HG02840 (cell line): ENCODE data around the gene LCTL.
"Not testable (repeated sequence)": the region's sequence is repeated elsewhere in the genome, so short reads cannot be mapped to it uniquely, and the experiment has no call there.

Source experiments
- ATAC-seq: cut with Tn5 transposase; IDR thresholded peaks from one replicate; pipeline ENCODE4 v1.9.1; 2021; ENCODE audit warnings: mild to moderate bottlenecking, moderate library complexity, moderate number of reproducible peaks; ENCODE audit not compliant: unreplicated experiment, low FRiP score

LCTL gene

DNA sequence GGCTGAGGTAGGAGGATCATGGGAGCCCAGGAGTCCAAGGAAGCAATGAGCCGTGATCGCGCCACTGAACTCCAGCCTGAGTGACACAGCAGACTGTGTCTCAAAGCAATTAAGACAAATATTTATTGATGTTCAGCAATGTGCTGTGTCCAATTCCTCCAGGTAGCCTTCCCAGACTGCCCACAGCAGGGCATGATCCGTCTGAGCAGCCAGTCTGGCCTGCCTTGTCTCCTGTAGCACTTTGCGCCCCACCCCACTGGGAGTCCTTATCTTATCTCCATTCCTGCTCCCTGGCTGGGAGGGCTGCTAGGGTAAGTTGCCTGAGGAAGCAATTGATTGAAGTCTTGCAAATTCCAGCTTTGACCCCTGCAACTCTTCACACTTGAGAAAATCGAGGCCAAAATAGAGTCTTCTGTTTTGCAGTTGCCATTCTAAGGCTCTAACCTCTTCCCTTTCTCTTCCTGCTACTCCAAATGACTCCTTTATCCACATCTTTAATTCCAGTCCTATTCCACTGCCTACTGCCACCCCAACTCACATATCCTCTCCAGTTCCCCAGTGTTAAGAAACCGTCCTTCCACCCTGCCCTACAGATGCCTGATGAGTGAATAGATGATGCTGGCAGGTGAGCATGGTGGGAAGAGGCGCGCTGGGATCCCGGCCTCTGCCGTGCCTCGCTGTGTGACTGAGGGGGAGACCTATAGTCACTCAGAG, 26.9 kb upstream of the LCTL start:
- ATAC-seq = no peak

- ATAC-seq = no peak
These were observed 25.6 kb upstream of the LCTL start for GRCh38 chr15:66591322-66591862.

DNA sequence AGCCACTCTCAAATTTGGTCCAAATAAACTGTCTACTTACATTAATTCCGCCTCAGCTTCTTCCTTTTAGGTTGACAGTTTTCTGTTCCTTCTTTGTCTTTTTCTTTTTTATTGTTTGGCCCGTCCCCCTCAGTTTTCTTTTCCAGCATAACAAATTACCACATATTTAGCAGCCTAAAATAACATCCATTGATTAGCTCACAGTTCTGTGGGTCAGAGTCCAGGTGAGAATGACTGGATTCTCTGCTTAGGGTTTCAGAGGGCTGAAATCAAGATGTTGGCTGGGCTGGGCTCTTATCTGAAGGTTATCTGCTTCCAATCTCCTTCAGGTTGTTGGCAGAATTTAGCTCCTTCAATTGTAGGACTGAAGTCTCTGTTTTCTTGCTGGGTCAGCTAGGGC, 24.6 kb upstream of the LCTL start:
- ATAC-seq = no peak

- not testable (repeated sequence) for ATAC-seq
These were observed 23.6 kb upstream of the LCTL start for GRCh38 chr15:66589429-66589828.

- ATAC-seq = no peak
These were observed 23.2 kb upstream of the LCTL start for GRCh38 chr15:66588971-66589370.

GRCh38 chr15:66588537-66588936, 22.7 kb upstream of the LCTL start:
- ATAC-seq = no peak

GRCh38 chr15:66587749-66588148, 22.0 kb upstream of the LCTL start:
- no peak for ATAC-seq

DNA sequence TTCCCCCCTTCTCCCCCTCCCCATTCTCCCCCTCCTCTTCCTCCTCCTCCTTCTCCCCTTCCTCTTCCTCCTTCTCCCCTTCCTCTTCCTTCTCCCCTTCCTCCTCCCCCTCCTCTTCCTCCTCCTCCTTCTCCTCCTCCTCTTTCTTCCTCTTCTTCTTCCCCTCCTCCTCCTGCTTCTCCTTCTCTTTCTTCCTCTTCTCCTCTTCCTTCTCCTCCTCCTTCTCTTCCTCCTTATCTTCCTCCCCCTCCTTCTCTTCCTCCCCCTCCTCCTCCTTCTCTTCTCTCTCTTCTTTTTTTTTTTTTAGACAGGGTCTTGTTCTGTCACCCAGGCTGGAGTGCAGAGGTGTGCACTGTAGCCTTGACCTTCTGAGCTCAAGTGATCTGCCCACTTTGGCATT, 21.2 kb upstream of the LCTL start:
- no peak for ATAC-seq

DNA sequence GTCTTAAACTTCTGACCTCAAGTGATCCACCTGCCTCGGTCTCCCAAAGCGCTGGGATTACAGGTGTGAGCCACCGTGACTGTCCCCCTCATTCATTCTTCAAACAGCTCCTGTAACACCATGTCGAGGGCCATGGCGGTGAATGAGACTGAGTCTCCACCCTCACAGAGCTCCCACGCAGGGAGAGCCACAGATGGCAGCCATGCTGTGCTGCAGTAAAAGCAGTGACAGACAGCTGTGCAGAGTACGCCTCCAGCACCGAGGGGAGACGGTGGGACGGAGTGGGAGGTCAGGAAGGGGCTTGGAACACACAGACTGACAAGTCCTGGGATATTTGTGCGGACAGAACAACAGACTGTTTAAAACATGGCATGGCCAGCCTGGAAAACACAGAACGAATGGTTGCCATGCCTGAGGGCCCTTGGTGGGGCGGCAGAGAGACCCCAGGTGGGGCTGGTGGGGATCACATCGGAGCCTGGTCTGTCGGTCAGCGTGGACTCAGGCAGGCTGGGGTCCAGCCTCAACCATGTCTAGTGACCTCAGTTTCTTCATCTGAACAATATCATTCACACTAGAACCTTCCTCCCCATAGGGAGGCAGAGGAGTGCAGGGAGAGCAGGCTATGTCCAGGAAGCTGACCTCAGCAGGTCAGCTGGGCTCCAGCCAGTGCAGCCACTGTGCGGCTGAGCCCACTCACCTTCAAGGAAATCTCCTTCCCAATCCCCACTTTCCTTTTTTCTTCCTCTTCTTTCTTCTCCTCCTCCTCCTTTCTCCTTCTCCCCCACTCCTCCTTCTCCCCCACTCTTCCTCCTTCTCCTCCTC, 20.6 kb upstream of the LCTL start:
- ATAC-seq = no peak

GRCh38 chr15:66581972-66582537, 16.3 kb upstream of the LCTL start:
- ATAC-seq = no peak

DNA sequence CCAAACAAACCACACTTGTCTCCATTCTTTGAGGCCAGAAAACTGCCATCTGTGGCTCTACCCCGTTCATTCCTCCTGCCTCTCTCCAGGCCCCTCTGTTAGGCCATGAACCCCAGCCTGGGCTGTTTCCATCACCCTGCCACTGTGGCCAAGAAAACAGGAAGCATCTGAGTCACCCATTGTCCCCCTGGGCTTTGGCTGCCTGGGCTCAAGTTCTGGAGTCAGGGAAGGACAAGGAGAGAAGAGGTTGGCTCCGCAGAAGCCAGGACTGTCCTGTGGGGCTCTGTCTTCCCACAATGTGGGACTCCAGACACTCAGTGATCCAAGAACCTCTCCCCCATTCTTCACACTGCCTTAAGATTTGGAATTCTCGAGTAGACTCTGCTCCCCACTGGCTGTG, 14.8 kb upstream of the LCTL start:
- ATAC-seq = no peak

DNA sequence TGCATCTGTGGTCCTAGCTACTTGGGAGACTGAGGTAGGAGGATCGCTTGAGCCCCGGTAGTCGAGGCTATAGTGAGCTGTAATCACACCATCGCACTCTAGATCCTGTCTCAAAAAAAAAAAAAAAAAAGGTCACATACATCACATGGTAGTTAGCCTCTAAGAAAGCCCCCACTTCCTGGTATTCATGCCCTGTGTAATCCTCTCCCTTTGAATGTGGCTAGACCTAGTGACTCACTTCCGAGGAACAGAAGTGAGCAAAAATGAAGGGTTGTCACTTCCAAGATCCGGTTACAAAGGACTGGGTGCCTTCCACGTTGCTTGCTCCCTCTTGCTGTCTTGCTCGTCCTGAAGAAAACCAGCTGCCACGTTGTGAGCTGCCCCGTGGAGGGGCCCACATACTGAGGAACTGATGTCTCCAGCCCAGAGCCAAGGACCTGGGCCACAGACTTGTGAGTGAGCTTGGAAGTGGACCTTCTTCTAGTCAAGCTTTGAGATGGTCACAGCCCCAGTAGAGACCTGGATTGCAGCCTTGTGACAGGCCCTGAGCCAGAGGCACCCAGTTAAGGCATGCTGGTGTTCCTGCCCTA, 12.6 kb upstream of the LCTL start:
- no peak for ATAC-seq

GRCh38 chr15:66574596-66574950, 8.8 kb upstream of the LCTL start:
- no peak for ATAC-seq

- ATAC-seq = no peak
These were observed 8.2 kb upstream of the LCTL start for GRCh38 chr15:66573719-66574595.

GRCh38 chr15:66573348-66573718, 7.5 kb upstream of the LCTL start:
- no peak for ATAC-seq

DNA sequence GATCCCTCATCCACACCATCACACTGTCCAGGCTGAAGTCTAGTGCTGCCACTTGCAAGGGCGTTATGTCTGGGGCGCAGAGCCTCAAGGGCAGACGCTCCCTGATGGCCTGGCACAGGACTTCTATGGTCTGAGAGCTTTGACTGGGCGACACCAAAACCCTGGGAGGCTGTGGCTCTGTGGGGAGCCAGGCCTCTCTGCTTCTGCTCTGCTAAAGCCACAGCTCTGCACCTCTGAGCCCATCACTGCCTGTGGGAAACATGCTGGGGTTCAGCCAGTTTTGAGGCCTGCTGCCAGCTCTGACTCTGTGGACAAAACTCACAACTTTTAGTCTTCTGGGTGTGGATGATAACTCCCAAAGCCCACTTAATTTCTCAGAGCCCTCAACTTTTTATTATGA, 6.3 kb upstream of the LCTL start:
- ATAC-seq = no peak

- ATAC-seq = no peak
These were observed 5.2 kb upstream of the LCTL start for GRCh38 chr15:66570842-66571478.

DNA sequence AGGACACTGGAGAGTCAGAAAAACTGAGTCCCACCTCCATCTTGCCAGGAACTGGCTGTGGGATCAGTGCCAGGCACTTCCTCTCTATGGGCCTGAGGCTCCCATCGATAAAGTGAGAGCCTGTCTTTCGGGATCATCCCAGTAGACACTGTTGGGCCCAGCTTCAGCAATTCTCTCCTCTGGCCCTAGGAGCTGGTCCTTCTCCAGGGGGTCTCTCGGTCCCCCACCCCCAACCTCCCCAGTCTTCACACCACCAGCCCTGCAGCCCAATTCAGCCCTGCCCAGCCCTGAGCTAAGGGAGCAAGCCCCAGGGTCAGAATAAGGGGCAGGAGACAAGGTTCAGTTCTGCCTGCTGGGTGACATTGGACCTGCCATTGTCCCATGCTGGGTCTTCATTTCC, 4.5 kb upstream of the LCTL start:
- no peak for ATAC-seq

- no peak for ATAC-seq
These were observed 3.8 kb upstream of the LCTL start for GRCh38 chr15:66569461-66570137.
